ENCODE measurements around the gene PDE7B.

Gene PDE7B

DNA sequence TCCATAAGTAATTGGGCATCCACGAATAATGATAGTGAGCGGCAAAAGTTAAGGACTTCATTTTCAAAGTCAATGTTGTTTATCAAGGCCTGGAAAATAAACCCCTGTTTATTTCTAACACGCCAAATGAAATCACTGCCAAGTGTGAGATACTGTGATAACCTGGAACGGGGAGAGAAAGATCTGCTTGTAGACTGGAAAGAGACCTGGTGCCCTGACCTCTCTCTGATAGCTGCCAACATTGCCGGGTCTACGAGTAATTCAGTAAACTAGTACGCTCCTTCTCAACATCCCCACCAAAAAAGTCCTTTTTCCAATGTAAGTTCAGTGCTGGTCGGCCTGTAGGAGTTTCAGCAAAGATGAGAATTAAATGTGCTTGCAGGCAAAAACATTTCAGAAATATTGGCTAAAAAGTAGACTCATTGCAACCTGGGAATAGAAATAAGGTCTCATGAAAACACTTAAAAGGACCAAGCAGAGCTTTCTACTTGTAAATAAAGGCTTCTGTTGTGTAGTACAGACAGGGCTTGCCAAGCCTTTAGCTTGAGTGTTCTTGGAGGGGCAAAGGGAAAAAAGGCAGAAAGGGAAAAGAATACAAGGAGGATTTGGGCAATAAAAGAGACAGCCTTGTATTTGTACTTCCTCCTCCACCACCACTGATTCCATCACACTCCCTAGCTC, 43.9 kb downstream of the PDE7B start:
- DNase-seq: no peak

GRCh38 chr6:135897087-135897486, 45.6 kb downstream of the PDE7B start:
- DNase-seq: no peak

GRCh38 chr6:135901774-135902524, 50.4 kb downstream of the PDE7B start:
- DNase-seq: no peak

- DNase-seq: no peak
Observed at GRCh38 chr6:135902756-135903331, 51.3 kb downstream of the PDE7B start.

- DNase-seq: no peak
Observed at GRCh38 chr6:135904666-135905065, 53.2 kb downstream of the PDE7B start.

DNA sequence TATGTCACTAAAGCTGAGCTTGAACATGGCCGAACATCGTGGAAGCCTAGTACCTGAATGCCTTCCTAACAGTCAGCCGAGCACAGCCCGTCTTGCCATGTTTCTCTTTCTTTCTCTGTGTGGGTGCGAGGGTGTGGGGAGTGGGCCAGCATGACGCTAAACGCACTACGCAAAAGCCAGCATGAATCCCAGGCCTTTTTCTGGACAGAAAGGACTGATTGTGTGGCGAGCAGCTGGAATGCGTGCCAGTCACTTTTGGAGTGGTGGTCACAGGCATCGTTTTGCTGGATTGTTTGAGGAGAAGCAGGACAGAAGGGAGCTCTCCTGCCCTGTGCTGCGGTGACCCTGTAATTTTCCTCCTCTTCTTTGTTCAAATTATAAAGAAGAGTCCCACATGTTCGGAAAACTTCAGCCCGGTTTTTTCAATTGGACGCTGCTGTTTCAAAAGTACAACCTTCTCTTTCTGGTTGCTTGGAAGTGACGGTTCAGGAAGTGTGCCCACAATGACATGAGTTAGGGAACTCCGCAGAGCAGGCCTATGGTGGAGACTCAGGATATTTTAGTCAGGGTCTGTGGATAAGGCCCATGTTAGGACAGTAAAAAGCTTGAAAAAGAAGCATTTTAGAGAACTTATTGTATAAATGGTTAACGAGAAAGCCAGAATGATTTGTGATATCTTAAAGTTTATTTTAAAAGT, 54.3 kb downstream of the PDE7B start:
- DNase-seq: no peak

DNA sequence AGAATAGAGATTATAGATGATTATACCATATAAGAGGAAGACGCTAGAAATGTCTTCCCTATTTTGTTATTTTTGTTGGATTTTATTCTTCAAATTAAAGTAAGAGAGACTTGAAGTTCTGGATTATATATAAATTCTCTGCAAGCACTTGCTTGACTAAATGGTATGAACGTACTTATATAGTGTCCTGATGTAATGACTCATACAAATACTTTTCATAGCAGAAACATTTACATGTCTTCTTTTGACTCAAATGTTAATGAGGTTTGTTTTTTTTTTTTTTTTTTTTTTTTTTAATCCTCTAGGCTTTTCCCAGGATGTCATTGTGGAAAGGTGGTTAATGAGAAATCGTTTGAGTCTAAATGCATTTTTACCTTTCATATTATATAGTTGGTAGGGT, 55.0 kb downstream of the PDE7B start:
- DNase-seq: no peak

GRCh38 chr6:135906972-135907465, 55.5 kb downstream of the PDE7B start:
- DNase-seq: no peak

DNA sequence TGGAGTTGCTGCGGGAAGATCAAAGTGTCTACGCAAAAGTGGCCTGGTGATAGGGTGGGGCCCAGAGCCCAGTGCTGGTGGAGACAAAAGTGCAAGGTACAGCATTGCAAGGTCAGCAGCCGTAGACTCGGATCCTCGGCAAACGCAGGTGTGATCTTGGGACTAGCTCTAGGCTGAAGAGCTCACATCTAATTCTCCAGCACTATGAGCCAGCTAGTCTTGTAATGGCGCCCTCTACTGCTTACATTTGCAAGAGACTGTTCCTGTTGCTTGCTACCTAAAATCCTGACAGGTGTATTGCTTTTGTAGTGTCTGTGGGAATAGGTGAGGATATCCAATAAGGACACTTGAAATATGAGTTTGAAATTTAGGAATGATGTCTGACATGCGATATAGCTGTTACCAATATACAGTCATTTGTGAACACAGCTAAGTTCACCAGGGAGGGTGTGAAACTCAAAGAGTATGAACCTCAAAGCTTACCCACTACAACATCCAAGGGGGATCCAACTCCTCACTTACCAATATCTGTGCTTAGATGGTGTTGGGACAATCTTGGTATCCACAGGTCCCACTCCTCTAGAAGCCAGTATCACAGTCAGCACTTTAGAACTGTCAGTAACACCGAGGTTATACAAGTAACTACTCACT, 58.4 kb downstream of the PDE7B start:
- no peak for DNase-seq

DNA sequence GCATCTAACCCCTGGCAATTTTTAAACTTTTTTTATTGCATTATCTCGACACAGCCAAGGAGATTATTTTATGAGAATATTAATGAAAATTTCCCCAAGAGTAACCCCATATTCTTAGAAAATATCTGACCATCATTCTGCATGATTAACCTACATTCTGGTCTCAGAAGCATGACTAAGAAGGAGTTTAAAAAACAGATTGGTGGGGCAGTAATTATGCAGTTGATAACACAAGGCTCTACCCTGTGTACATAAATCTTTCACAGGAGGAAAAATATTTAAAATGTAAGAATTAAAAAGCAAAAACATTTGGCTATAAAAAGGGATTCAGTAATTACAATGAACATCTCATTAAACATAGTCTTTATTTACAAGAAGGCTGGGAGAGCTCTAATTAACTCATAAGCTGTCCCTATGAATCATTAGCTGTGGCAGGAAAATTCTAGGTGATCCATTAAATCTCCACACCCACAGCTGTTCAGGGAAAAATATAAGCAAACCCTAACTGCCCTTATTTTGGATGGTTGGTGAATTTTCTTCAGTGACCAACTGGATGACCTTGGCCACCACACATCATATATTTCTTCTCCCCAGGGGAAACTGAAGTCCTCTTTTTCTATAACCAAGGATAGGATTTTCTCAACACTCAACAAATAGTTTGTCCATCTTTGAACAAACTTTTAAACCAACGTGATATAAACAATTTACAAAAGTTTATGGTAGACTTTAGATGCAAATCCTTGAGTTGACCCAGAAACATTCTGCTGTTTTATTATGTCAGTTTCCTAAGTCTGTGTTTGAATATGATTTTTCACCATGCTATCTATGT, 59.5 kb downstream of the PDE7B start:
- DNase-seq: no peak

- DNase-seq: no peak
Observed at GRCh38 chr6:135913785-135914184, 62.3 kb downstream of the PDE7B start.

- DNase-seq: no peak
Observed at GRCh38 chr6:135919026-135919425, 67.5 kb downstream of the PDE7B start.

- no peak for DNase-seq
Observed at GRCh38 chr6:135920689-135921088, 69.2 kb downstream of the PDE7B start.

- no peak for DNase-seq
Observed at GRCh38 chr6:135921188-135921587, 69.7 kb downstream of the PDE7B start.

DNA sequence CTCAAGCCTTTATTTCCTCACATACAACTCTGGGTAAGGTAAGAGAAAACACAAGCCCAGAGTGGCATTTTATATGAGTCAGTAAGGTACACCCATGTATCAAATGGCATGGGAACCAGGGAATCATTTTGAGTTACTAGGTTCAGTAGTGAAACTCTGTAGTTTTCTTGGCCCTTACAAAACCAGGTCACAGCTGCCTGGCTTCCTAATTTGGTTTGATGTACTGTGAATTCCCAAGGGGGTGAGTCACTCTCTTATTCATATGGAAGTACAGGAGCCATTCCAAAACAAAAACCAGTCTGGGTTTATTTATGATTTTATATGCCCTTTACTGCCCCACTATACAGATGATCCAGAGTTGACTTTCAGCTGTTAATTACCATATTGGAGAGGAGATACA, 70.7 kb downstream of the PDE7B start:
- DNase-seq: no peak

GRCh38 chr6:135922746-135923145, 71.2 kb downstream of the PDE7B start:
- DNase-seq: no peak

- no peak for DNase-seq
Observed at GRCh38 chr6:135932651-135933050, 81.2 kb downstream of the PDE7B start.

DNA sequence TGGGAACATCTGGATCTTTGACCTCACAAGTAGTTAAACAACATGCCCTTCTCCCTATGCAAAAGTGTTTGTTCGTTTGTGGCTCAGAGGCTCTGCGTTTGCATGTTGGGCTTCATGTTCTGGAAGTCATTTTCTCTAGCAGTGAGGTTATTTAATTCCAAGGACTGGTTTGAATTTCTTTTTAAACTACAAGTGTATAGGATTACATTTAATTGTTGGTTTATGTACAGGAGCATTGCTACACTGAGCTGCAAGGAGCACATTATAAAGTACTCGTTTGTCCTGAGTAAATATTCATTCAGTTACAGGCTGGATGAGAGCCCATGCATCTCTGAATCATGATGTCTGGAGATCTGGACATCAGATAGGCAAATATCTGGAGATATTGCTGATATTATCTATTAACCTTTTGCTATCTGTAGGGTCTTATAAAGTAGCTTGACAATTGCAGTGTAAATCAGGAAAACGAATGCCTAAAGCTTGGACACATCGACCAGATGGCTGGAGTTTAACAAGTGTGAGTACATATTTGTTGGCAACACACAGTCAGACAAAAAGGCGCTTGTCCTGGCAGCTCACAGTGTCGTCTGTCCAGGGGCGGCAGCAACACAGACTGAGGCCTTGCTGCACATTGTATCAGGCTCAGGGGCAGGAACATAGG, 84.6 kb downstream of the PDE7B start:
- no peak for DNase-seq

- DNase-seq: no peak
Observed at GRCh38 chr6:135936606-135937005, 85.1 kb downstream of the PDE7B start.

- DNase-seq: no peak
Observed at GRCh38 chr6:135937106-135937505, 85.6 kb downstream of the PDE7B start.

- DNase-seq: no peak
Observed at GRCh38 chr6:135938576-135939207, 87.2 kb downstream of the PDE7B start.

Measured in activated CD8-positive, alpha-beta memory T cell treated with anti-CD3 and anti-CD28 coated beads, Interleukin-2, amount 50 U/mL, for 48 hours (primary cell).